Endothelial cell of umbilical vein (primary cell): ENCODE results near the gene PLA2G4E. TPM values are rescaled to one million over a fixed set of nuclear protein-coding genes. Genes with fewer than 3 reads are reported as not detected.

Experiments
- BruUV-seq: library from RNA; stranded (reverse); fragments of 400-500 nt; replicated peaks from 2 replicates; lab custom pipeline; 2021; lab: Mats Ljungman, UMichigan
- CTCF ChIA-PET: fragments of 300-600, 350-600 bp; sonication (Branson Sonifier 250); formaldehyde crosslinking; loops from one replicate; lab custom pipeline; 2021; ENCODE audit warnings: antibody characterized with exemption, inconsistent platforms; lab: Charles Lee
- POLR2A ChIA-PET: fragments of 300-600, 350-600 bp; sonication (Branson Sonifier 250); formaldehyde crosslinking; loops from one replicate; lab custom pipeline; 2021; ENCODE audit warnings: antibody characterized with exemption, inconsistent platforms; lab: Charles Lee
- DNase-seq: peaks from one replicate; pipeline ENCODE4 v3.0.0-alpha.2; 2011; ENCODE audit warnings: low read depth, low spot score
- FAIRE-seq: peaks from 2 replicates; lab custom pipeline; 2011; peaks lifted over from hg19 to GRCh38; lab: Jason Lieb, UNC
- H2AFZ ChIP-seq: 2 replicates; pipeline ENCODE4 v1.6.0; 2012; ENCODE audit warnings: low read depth, low read length, control low read depth, inconsistent platforms
- H3K27ac ChIP-seq: 2 replicates; pipeline ENCODE4 v1.5.1; 2011; ENCODE audit warnings: low read depth, mild to moderate bottlenecking, control low read depth, low read length, moderate library complexity; ENCODE audit not compliant: insufficient read depth
- H3K27me3 ChIP-seq, 2 experiments: 2 replicates each; pipeline versions ENCODE4 v1.6.0 to v1.6.1; 2011; ENCODE audit warnings: low read length in 2 of 2, mixed read lengths in 1 of 2; ENCODE audit not compliant: control insufficient read depth in 2 of 2, insufficient read depth in 2 of 2
- H3K36me3 ChIP-seq, 2 experiments: 2 replicates in 1 of 2; 3 replicates in 1 of 2; pipeline ENCODE4 v1.5.1; 2011; ENCODE audit warnings: low read length in 2 of 2, mild to moderate bottlenecking in 1 of 2, moderate library complexity in 1 of 2; ENCODE audit not compliant: control insufficient read depth in 2 of 2, insufficient read depth in 2 of 2; ENCODE audit errors: extremely low read depth in 1 of 2
- H3K4me1 ChIP-seq: 3 replicates; pipeline ENCODE4 v1.5.1; 2011; ENCODE audit warnings: mild to moderate bottlenecking, low read length; ENCODE audit not compliant: control insufficient read depth, insufficient read depth; ENCODE audit errors: extremely low read depth
- H3K4me2 ChIP-seq: 2 replicates; pipeline ENCODE4 v1.6.1; 2011; ENCODE audit warnings: low read length, control low read depth, mixed read lengths; ENCODE audit not compliant: insufficient read depth
- H3K4me3 ChIP-seq, 3 experiments: fragments of 200-600 bp in 1 of 3; sonication (generic), shearing (Covaris generic) in 1 of 3; replicated peaks in 1 of 3; 2 replicates each; pipeline ENCODE4 v1.5.1; 2011 to 2016; ENCODE audit warnings: control low read depth in 3 of 3, low read length in 3 of 3, mild to moderate bottlenecking in 2 of 3, inconsistent platforms in 1 of 3, low read depth in 1 of 3, moderate library complexity in 1 of 3; ENCODE audit not compliant: insufficient read depth in 1 of 3
- H3K79me2 ChIP-seq: 2 replicates; pipeline ENCODE4 v1.6.0; 2012; ENCODE audit warnings: low read length, inconsistent platforms; ENCODE audit not compliant: control insufficient read depth, insufficient read depth
- H3K9ac ChIP-seq: replicated peaks from 2 replicates; pipeline ENCODE3; 2011; ENCODE audit warnings: low read length, control low read depth; ENCODE audit not compliant: insufficient read depth; ENCODE audit errors: extremely low read depth
- H3K9me1 ChIP-seq: replicated peaks from 3 replicates; pipeline ENCODE4 v1.6.0; 2011; ENCODE audit warnings: mild to moderate bottlenecking, low read length; ENCODE audit not compliant: control insufficient read depth, insufficient read depth; ENCODE audit errors: extremely low read depth
- H3K9me3 ChIP-seq: replicated peaks from 2 replicates; pipeline ENCODE4 v1.5.1; 2012; ENCODE audit warnings: low read length, inconsistent platforms; ENCODE audit not compliant: control insufficient read depth, insufficient read depth
- H4K20me1 ChIP-seq: replicated peaks from 2 replicates; pipeline ENCODE3; 2011; ENCODE audit warnings: mild to moderate bottlenecking, low read length; ENCODE audit not compliant: control insufficient read depth, insufficient read depth; ENCODE audit errors: extremely low read depth
- EZH2 ChIP-seq: IDR thresholded peaks from 2 replicates; pipeline ENCODE4 v1.6.1; 2012; ENCODE audit warnings: borderline replicate concordance, low read depth, mild to moderate bottlenecking, moderate library complexity, low read length, inconsistent platforms; ENCODE audit not compliant: severe bottlenecking
- FOS ChIP-seq: IDR thresholded peaks from 2 replicates; pipeline ENCODE4 v1.6.1; 2011; ENCODE audit warnings: mild to moderate bottlenecking, low read length, moderate library complexity, borderline replicate concordance; ENCODE audit not compliant: insufficient read depth
- GATA2 ChIP-seq: IDR thresholded peaks from 2 replicates; pipeline ENCODE4 v1.7.0; 2011; ENCODE audit warnings: low read depth, mild to moderate bottlenecking, moderate library complexity, mixed read lengths, low read length; ENCODE audit not compliant: insufficient read length, insufficient read depth
- JUN ChIP-seq: IDR thresholded peaks from 2 replicates; pipeline ENCODE4 v1.6.1; 2011; ENCODE audit warnings: borderline replicate concordance, low read depth; ENCODE audit not compliant: insufficient read length, insufficient read depth
- MAX ChIP-seq: IDR thresholded peaks from 2 replicates; pipeline ENCODE4 v1.6.1; 2011; ENCODE audit not compliant: insufficient read depth, insufficient read length
- MYC ChIP-seq: IDR thresholded peaks from one replicate; pipeline ENCODE4 v1.6.1; 2011; ENCODE audit warnings: mild to moderate bottlenecking, low read depth, low read length
- POLR2A ChIP-seq: IDR thresholded peaks from 2 replicates; pipeline ENCODE4 v1.6.1; 2012; ENCODE audit warnings: low read depth, mild to moderate bottlenecking, control low read depth, low read length
- POLR2AphosphoS5 ChIP-seq: IDR thresholded peaks from 2 replicates; pipeline ENCODE4 v1.6.1; 2012; ENCODE audit warnings: low read depth, mild to moderate bottlenecking, control low read depth, low read length, moderate library complexity; ENCODE audit not compliant: insufficient read depth
- dilution Hi-C: fragments of 300-500 bp; cut with MboI; formaldehyde crosslinking; loops from one replicate; pipeline ENCODE4 v1.15.0; 2019; ENCODE audit warnings: low sequenced_read_pairs; ENCODE audit not compliant: extremely low pct_ligation_motif_present
- intact Hi-C: fragments of 100-400 bp; cut with micrococcal nuclease; formaldehyde crosslinking; loops from one replicate; pipeline ENCODE4 v1.10.0; 2022
- polyA plus RNA-seq, 4 experiments: library from polyadenylated mRNA; depleted of rRNA in 3 of 4; stranded (reverse) in 3 of 4; unstranded in 1 of 4; fragments of >200 nt; gene quantifications; 2 replicates each; pipeline versions ENCODE4 v1.2.1 to v1.2.3, GENCODE V29; 2011 to 2012; ENCODE audit warnings: missing spikeins in 1 of 4
- total RNA-seq: library from RNA; stranded (reverse); gene quantifications from 2 replicates; pipeline ENCODE4 v1.2.3, GENCODE V29; 2021
- TF ChIP-seq, protein P1 (sequence below), 2 donors: IDR thresholded peaks; 1 replicate in 1 of 2; 2 replicates in 1 of 2; pipeline ENCODE4 v1.5.1; 2011; ENCODE audit warnings: low read length in 2 of 2, mild to moderate bottlenecking in 2 of 2, moderate library complexity in 2 of 2, control low read depth in 1 of 2, inconsistent platforms in 1 of 2, low read depth in 1 of 2; ENCODE audit not compliant: insufficient read depth in 1 of 2; ENCODE audit errors: extremely low read depth in 1 of 2

Gene PLA2G4E
- total and polyA plus RNA-seq, 2 donors (not counting 3 experiments of a cell fraction or from before 2014, with no cell fraction given), result not detected

GRCh38 chr15:42053010-42053409 lies 32.2 kb upstream of the PLA2G4E start:
- no peak overlapping the region for H3K4me3 ChIP-seq
- DNase-seq (no peak), FAIRE-seq (no peak)
- no peak overlapping the region for H3K27ac ChIP-seq
- no peaks in the 10 kb centered on the region for H3K9me1 ChIP-seq
- H4K20me1 ChIP-seq, result no peaks in the 10 kb centered on the region
- BruUV-seq, result no TSS peak
- TF ChIP-seq FOS, result no peak
- no peak for TF ChIP-seq MAX
- no peak for TF ChIP-seq GATA2
- no peak for TF ChIP-seq MYC
- TF ChIP-seq, protein P1, sequence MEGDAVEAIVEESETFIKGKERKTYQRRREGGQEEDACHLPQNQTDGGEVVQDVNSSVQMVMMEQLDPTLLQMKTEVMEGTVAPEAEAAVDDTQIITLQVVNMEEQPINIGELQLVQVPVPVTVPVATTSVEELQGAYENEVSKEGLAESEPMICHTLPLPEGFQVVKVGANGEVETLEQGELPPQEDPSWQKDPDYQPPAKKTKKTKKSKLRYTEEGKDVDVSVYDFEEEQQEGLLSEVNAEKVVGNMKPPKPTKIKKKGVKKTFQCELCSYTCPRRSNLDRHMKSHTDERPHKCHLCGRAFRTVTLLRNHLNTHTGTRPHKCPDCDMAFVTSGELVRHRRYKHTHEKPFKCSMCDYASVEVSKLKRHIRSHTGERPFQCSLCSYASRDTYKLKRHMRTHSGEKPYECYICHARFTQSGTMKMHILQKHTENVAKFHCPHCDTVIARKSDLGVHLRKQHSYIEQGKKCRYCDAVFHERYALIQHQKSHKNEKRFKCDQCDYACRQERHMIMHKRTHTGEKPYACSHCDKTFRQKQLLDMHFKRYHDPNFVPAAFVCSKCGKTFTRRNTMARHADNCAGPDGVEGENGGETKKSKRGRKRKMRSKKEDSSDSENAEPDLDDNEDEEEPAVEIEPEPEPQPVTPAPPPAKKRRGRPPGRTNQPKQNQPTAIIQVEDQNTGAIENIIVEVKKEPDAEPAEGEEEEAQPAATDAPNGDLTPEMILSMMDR (IDR thresholded peaks at IDR 0.05; ENCODE audit: extremely low read depth in 1 of 2, insufficient read depth in 1 of 2, low read depth in 1 of 2, low read length in 2 of 2), result no peak
- no peak for TF ChIP-seq POLR2AphosphoS5
- no peak for TF ChIP-seq JUN
- no peak for TF ChIP-seq POLR2A
- no peak for TF ChIP-seq EZH2
- H3K9ac ChIP-seq, result no peak overlapping the region
- H2AFZ ChIP-seq, result no peak overlapping the region
- dilution Hi-C loops, result no loop called here
- H3K4me2 ChIP-seq, result no peak overlapping the region
- CTCF ChIA-PET, result interaction anchor here (1.0 to 7.8 kb wide), 3 partner anchors 14 to 60 kb away, joined by 3 to 116 read pairs (median 4); no protein-coding TSS in a partner anchor
- H3K4me1 ChIP-seq, result peaks cover 4% of the 10 kb centered on the region
- no peaks in the 10 kb centered on the region for H3K9me3 ChIP-seq
- H3K79me2 ChIP-seq, result no peaks in the 10 kb centered on the region
- no peaks in the 10 kb centered on the region for H3K36me3 ChIP-seq
- intact Hi-C loops, result loop anchor here (10.0 kb wide), 1 partner anchor 138 kb away; no protein-coding TSS in a partner anchor
- POLR2A ChIA-PET, result interaction anchor here (0.6 kb wide), 1 partner anchor 37 kb away, joined by 9 read pairs; no protein-coding TSS in a partner anchor
- peaks cover 7% of the 10 kb centered on the region in 2 experiments for H3K27me3 ChIP-seq
